Lung (tissue), 12 donors: ENCODE data around the gene KHDRBS2. TPM values are rescaled to one million over a fixed set of nuclear protein-coding genes. Genes with fewer than 3 reads are reported as not detected.

ENCODE experiments used
- ATAC-seq: fragments of 200-7000 bp; cut with Tn5 transposase; one replicate; pipeline ENCODE4 v1.9.1; 2020; ENCODE audit warnings: moderate number of reproducible peaks; ENCODE audit not compliant: insufficient read depth, low FRiP score
- DNase-seq, 3 donors: peaks; one replicate each; pipeline ENCODE4 v3.0.0-alpha.2; 2013 to 2017
- H3K27ac ChIP-seq, 2 donors: one replicate each; pipeline ENCODE4 v1.5.1; 2013; ENCODE audit warnings: mild to moderate bottlenecking in 2 of 2, moderate library complexity in 2 of 2, control low read depth in 1 of 2, inconsistent platforms in 1 of 2, low read depth in 1 of 2, low read length in 1 of 2
- H3K27me3 ChIP-seq, 3 donors: one replicate each; pipeline ENCODE4 v1.5.1; 2013; ENCODE audit warnings: low read length in 2 of 3; ENCODE audit not compliant: control insufficient read depth in 3 of 3, insufficient read depth in 3 of 3
- H3K36me3 ChIP-seq, 4 donors: one replicate each; pipeline ENCODE4 v1.5.1; 2013; ENCODE audit warnings: low read length in 4 of 4, mild to moderate bottlenecking in 1 of 4, moderate library complexity in 1 of 4; ENCODE audit not compliant: control insufficient read depth in 4 of 4, insufficient read depth in 4 of 4
- H3K4me1 ChIP-seq, 5 donors: one replicate each; pipeline ENCODE4 v1.5.1; 2013; ENCODE audit warnings: low read length in 5 of 5, mild to moderate bottlenecking in 2 of 5, moderate library complexity in 1 of 5; ENCODE audit not compliant: control insufficient read depth in 5 of 5, insufficient read depth in 5 of 5
- H3K4me3 ChIP-seq: one replicate; pipeline ENCODE4 v1.5.1; 2013; ENCODE audit warnings: mild to moderate bottlenecking, control low read depth, moderate library complexity
- H3K9ac ChIP-seq, 2 donors: one replicate each; pipeline ENCODE4 v1.5.1; 2013; ENCODE audit warnings: low read length in 2 of 2, control low read depth in 1 of 2; ENCODE audit not compliant: insufficient read depth in 1 of 2
- H3K9me3 ChIP-seq, 4 donors: one replicate each; pipeline ENCODE4 v1.5.1; 2013; ENCODE audit warnings: low read length in 3 of 4, mild to moderate bottlenecking in 1 of 4, moderate library complexity in 1 of 4; ENCODE audit not compliant: control insufficient read depth in 4 of 4, insufficient read depth in 3 of 4
- CTCF ChIP-seq: IDR thresholded peaks from 2 replicates; pipeline ENCODE4 v1.5.1; 2012; ENCODE audit warnings: mild to moderate bottlenecking; ENCODE audit errors: control extremely low read depth, extremely low read depth
- WGBS, 2 donors: extraction: QIAGEN DNeasy Blood & Tissue Kit; methylation state at CpG; one replicate each; pipeline ENCODE4 v1.1.7; 2013; 5-methylcytosine and 5-hydroxymethylcytosine counted together
- polyA plus RNA-seq, 2 donors: library from polyadenylated mRNA; stranded (reverse); fragments of 200-250 nt; gene quantifications; one replicate each; pipeline ENCODE4 v1.2.1, GENCODE V29; 2013
- total RNA-seq, 2 donors: library from RNA; depleted of rRNA in 1 of 2; stranded (reverse); fragments of >200 nt in 1 of 2; gene quantifications; one replicate each; pipeline ENCODE4 v1.2.1, GENCODE V29; 2014 to 2021
- donor health status: control.
- donor health status: control.
- donor health status: Bipolar disorder and iron deficiency.
- donor health status: healthy.
- donor health status: DM: yes; HTN: yes; CAD: no.

Gene KHDRBS2
- total and polyA plus RNA-seq, 4 donors: 0.68 to 43.9 (median 3.8) TPM

- WGBS, 2 donors: 79 to 87% methylated on average over 7 of the region's 7 CpGs
- H3K9me3 ChIP-seq: no peaks in the 10 kb centered on the region
- H3K9ac ChIP-seq: no peak overlapping the region
- peak in 1 of 3 donors; percentile 1 for DNase-seq
- no peak overlapping the region for H3K27ac ChIP-seq
- no peaks in the 10 kb centered on the region for H3K36me3 ChIP-seq
- ATAC-seq: no peak
- no peaks in the 10 kb centered on the region for H3K4me1 ChIP-seq
- no peaks in the 10 kb centered on the region for H3K27me3 ChIP-seq
- TF ChIP-seq CTCF: no peak
- no peak overlapping the region for H3K4me3 ChIP-seq
Observed at GRCh38 chr6:62323818-62324431, 37.9 kb upstream of the KHDRBS2 start.

- 49 to 65% methylated on average over 3 of the region's 3 CpGs for WGBS, 2 donors
- Histone ChIP-seq H3K36me3 (no peaks in the 10 kb centered on the region), H3K27me3 (no peaks in the 10 kb centered on the region), H3K4me1 (no peaks in the 10 kb centered on the region), H3K27ac (no peak overlapping the region), H3K9ac (no peak overlapping the region), H3K4me3 (no peak overlapping the region), H3K9me3 (peaks cover 0 to 3% (median 0%) of the 10 kb centered on the region in 4 donors)
- TF ChIP-seq CTCF: no peak
- DNase-seq (no peak), ATAC-seq (no peak)
Observed at GRCh38 chr6:62298745-62299392, 12.8 kb upstream of the KHDRBS2 start.

- TF ChIP-seq CTCF: no peak
- Histone ChIP-seq H3K9me3 (peaks cover 0 to 3% (median 0%) of the 10 kb centered on the region in 4 donors), H3K36me3 (no peaks in the 10 kb centered on the region), H3K27ac (no peak overlapping the region), H3K4me3 (no peak overlapping the region), H3K4me1 (no peaks in the 10 kb centered on the region), H3K27me3 (no peaks in the 10 kb centered on the region), H3K9ac (no peak overlapping the region)
- 85 to 91% methylated on average over 1 of the region's 1 CpG for WGBS, 2 donors
- DNase-seq: no peak
- ATAC-seq: no peak
Observed at GRCh38 chr6:62296541-62296940, 10.5 kb upstream of the KHDRBS2 start.
